Measurements from ENCODE around the gene ZNF605.

DNA sequence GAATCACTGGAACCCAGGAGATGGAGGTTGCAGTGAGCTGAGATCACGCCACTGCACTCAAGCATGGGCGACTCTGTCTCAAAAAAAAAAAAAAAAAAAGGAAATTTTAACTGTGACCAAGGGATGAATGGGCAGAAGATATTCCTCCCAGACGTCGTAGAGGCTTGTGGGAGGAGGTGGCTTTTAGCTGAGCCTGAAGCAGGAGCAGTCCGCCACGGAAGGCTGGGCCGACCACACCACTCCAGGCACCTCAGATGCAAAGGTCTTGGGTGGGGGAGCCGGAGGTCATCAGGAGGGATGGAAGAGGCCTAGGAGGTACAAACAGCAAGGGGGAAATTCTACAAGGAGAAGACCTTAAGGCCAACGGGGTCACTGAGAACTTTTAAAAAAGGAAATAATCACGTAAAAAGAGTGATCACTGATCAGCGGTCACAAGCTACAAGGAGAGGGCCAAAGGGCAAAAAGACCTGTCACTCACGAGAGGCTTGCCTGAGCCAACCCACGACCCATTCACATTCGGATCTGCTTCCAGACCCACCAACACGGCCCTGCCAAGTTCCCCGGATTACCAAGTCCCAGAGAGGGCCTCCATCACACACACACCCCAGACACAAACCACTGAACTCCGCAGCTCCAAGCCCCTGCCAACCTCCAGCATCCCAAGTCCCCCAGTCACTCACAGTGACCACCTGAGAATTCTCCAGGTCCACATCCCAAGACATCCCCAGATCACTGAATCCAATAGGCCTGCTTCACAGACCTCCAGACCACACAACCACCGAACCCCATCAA is 3.5 kb downstream of the ZNF605 start:
- TF ChIP-seq CTCF (IDR thresholded peaks at IDR 0.05) (no peak), POLR2AphosphoS5 (IDR thresholded peaks at IDR 0.05) (no peak)

All from prostate gland (tissue), 2 donors.